Panc1 (cell line): ENCODE data around the gene BCAN.

Source experiments
- CTCF ChIP-seq: fragments of 450-650 bp; IDR thresholded peaks from 2 replicates; pipeline ENCODE4 v1.5.1; 2017; ENCODE audit warnings: mild to moderate bottlenecking
- POLR2AphosphoS5 ChIP-seq: IDR thresholded peaks from 2 replicates; pipeline ENCODE4 v1.6.1; 2012; ENCODE audit warnings: mild to moderate bottlenecking, low read depth, low read length, moderate library complexity
- REST ChIP-seq, 2 experiments: IDR thresholded peaks; 2 replicates each; pipeline ENCODE4 v1.6.1; 2011 to 2012; ENCODE audit warnings: low read depth in 2 of 2, control low read depth in 1 of 2, low read length in 1 of 2, mild to moderate bottlenecking in 1 of 2, moderate library complexity in 1 of 2; ENCODE audit not compliant: insufficient read depth in 1 of 2
- SIN3A ChIP-seq: IDR thresholded peaks from 2 replicates; pipeline ENCODE4 v1.6.1; 2012; ENCODE audit warnings: low read depth, mild to moderate bottlenecking, low read length, moderate library complexity, borderline replicate concordance; ENCODE audit not compliant: insufficient read depth
- TCF7L2 ChIP-seq: IDR thresholded peaks from 2 replicates; pipeline ENCODE4 v1.6.1; 2011; ENCODE audit warnings: mild to moderate bottlenecking, low read depth, low read length, inconsistent platforms

GRCh38 chr1:156667610-156667967, 25.7 kb downstream of the BCAN start:
- TF ChIP-seq CTCF = no peak
- TF ChIP-seq SIN3A = no peak
- TF ChIP-seq REST (IDR thresholded peaks at IDR 0.05; ENCODE audit: insufficient read depth in 1 of 2, low read depth in 2 of 2, low read length in 1 of 2) = no peak
- no peak for TF ChIP-seq POLR2AphosphoS5
- TF ChIP-seq TCF7L2 = no peak
